GM23248 (cell line): ENCODE results near the gene LRRC1. TPM values are rescaled to one million over a fixed set of nuclear protein-coding genes. Genes with fewer than 3 reads are reported as not detected.

Experiments
- DNase-seq: peaks from one replicate; pipeline ENCODE4 v3.0.0-alpha.2; 2015
- H2AFZ ChIP-seq: fragments of 200-600 bp; sonication (generic); 2 replicates; pipeline ENCODE4 v1.6.1; 2016; ENCODE audit warnings: antibody characterized with exemption
- H3F3A ChIP-seq: fragments of 200-600 bp; sonication (generic); 2 replicates; pipeline ENCODE4 v1.6.1; 2016; ENCODE audit warnings: mild to moderate bottlenecking, antibody characterized with exemption, mixed run types; ENCODE audit not compliant: insufficient read depth
- H3K27ac ChIP-seq: fragments of 200-600 bp; sonication (generic); 2 replicates; pipeline ENCODE4 v1.5.1; 2016; ENCODE audit warnings: mild to moderate bottlenecking
- H3K27me3 ChIP-seq: fragments of 200-600 bp; sonication (generic); replicated peaks from 2 replicates; pipeline ENCODE4 v1.6.1; 2016; ENCODE audit warnings: mild to moderate bottlenecking; ENCODE audit not compliant: insufficient read depth
- H3K36me3 ChIP-seq: fragments of 200-600 bp; sonication (generic); 2 replicates; pipeline ENCODE4 v1.6.1; 2016; ENCODE audit warnings: low read depth, mild to moderate bottlenecking
- H3K4me1 ChIP-seq: fragments of 200-600 bp; sonication (generic); 2 replicates; pipeline ENCODE4 v1.6.1; 2016; ENCODE audit warnings: mild to moderate bottlenecking; ENCODE audit not compliant: insufficient read depth
- H3K4me2 ChIP-seq: fragments of 200-600 bp; sonication (generic); one replicate; pipeline ENCODE4 v1.6.1; 2016; ENCODE audit warnings: mild to moderate bottlenecking; ENCODE audit not compliant: unreplicated experiment
- H3K4me3 ChIP-seq: fragments of 200-600 bp; sonication (generic); 2 replicates; pipeline ENCODE4 v1.5.1; 2016; ENCODE audit warnings: mild to moderate bottlenecking
- H3K79me2 ChIP-seq: fragments of 200-600 bp; sonication (generic); 2 replicates; pipeline ENCODE4 v1.6.1; 2016; ENCODE audit warnings: mild to moderate bottlenecking; ENCODE audit not compliant: insufficient read depth
- H3K9ac ChIP-seq: fragments of 200-600 bp; sonication (generic); 2 replicates; pipeline ENCODE4 v1.6.1; 2016; ENCODE audit warnings: mild to moderate bottlenecking
- H3K9me2 ChIP-seq: fragments of 200-600 bp; sonication (generic); 2 replicates; pipeline ENCODE4 v1.6.1; 2016; ENCODE audit warnings: mixed run types, mild to moderate bottlenecking, moderate library complexity; ENCODE audit not compliant: insufficient read depth
- H3K9me3 ChIP-seq: fragments of 200-600 bp; sonication (generic); one replicate; pipeline ENCODE4 v1.6.1; 2017; ENCODE audit warnings: low read depth
- H4K20me1 ChIP-seq: fragments of 200-600 bp; sonication (generic); 2 replicates; pipeline ENCODE4 v1.6.0; 2016; ENCODE audit not compliant: insufficient read depth
- EZH2 ChIP-seq: fragments of 200-600 bp; sonication (generic); IDR thresholded peaks from 2 replicates; pipeline ENCODE4 v1.6.1; 2018; ENCODE audit warnings: antibody characterized with exemption, mild to moderate bottlenecking; ENCODE audit not compliant: insufficient read depth, poor library complexity, severe bottlenecking
- EZH2phosphoT487 ChIP-seq: fragments of 200-600 bp; sonication (generic); IDR thresholded peaks from 2 replicates; pipeline ENCODE4 v1.6.1; 2018; ENCODE audit warnings: antibody characterized with exemption, moderate library complexity, mild to moderate bottlenecking, low read depth; ENCODE audit not compliant: insufficient read depth
- WGBS, 2 experiments: methylation state at CpG; one replicate each; pipeline ENCODE4 v1.1.6; 2015 to 2017; ENCODE audit warnings: low lambda C conversion rate in 2 of 2, low coverage in 1 of 2; ENCODE audit errors: missing lambda C conversion rate in 2 of 2; 5-methylcytosine and 5-hydroxymethylcytosine counted together
- in situ Hi-C: fragments of 300-500 bp; cut with MboI; formaldehyde crosslinking; loops from 2 replicates; pipeline ENCODE4 v1.15.0; 2020
- polyA plus RNA-seq: library from polyadenylated mRNA; unstranded; fragments of >200 nt; fragmentation: Nextera tagmentation; extraction: Ambion mirVana; gene quantifications from 2 replicates; pipeline ENCODE4 v1.2.1, GENCODE V29; 2016
- total RNA-seq: library from RNA; depleted of rRNA; stranded (reverse); fragments of >200 nt; shearing (Covaris generic); gene quantifications from 2 replicates; pipeline ENCODE4 v1.2.3, GENCODE V29; 2014

LRRC1 gene
- total and polyA plus RNA-seq, 2 experiments from 2014 or later, result 3.6 to 5.6 TPM

- Histone ChIP-seq H3K9ac (no peak overlapping the region), H3K27ac (no peak overlapping the region), H3K9me3 (no peaks in the 10 kb centered on the region), H3K4me1 (no peaks in the 10 kb centered on the region), H3K9me2 (no peaks in the 10 kb centered on the region), H2AFZ (no peak overlapping the region), H3K27me3 (no peaks in the 10 kb centered on the region), H3K4me3 (no peak overlapping the region), H3K4me2 (no peak overlapping the region), H3K79me2 (no peaks in the 10 kb centered on the region), H3K36me3 (no peaks in the 10 kb centered on the region), H4K20me1 (no peaks in the 10 kb centered on the region), H3F3A (no peaks in the 10 kb centered on the region)
- in situ Hi-C loops, result no loop called here
- no peak for TF ChIP-seq EZH2phosphoT487
- no peak for TF ChIP-seq EZH2
- peak; percentile 20 for DNase-seq
- 55 to 58% methylated on average over 1 of the region's 1 CpG for WGBS, 2 experiments
Measured at GRCh38 chr6:53761036-53761435, 33.8 kb upstream of the LRRC1 start.

- WGBS, 2 experiments, result 76 to 91% methylated on average over 3 of the region's 3 CpGs
Measured at GRCh38 chr6:53765270-53765669, 29.5 kb upstream of the LRRC1 start.

GRCh38 chr6:53766930-53767329 lies 27.9 kb upstream of the LRRC1 start:
- Histone ChIP-seq H2AFZ (no peak overlapping the region), H3K9me2 (no peaks in the 10 kb centered on the region), H3K4me3 (no peak overlapping the region), H3K27ac (no peak overlapping the region), H3F3A (0 out of 2 replicates have a peak, but pooled peaks cover 3% of the 10 kb centered on the region), H3K36me3 (no peaks in the 10 kb centered on the region), H3K79me2 (no peaks in the 10 kb centered on the region), H3K4me1 (peaks cover 4% of the 10 kb centered on the region; the same call in 1 of the 2 replicates), H4K20me1 (no peaks in the 10 kb centered on the region), H3K27me3 (no peaks in the 10 kb centered on the region), H3K4me2 (no peak overlapping the region), H3K9me3 (no peaks in the 10 kb centered on the region), H3K9ac (no peak overlapping the region)
- in situ Hi-C loops, result no loop called here
- TF ChIP-seq EZH2phosphoT487, result no peak
- no peak for TF ChIP-seq EZH2
- DNase-seq, result no peak

More at GRCh38 chr6:53765270-53765669, 29.5 kb upstream of the LRRC1 start:
- H3K4me3 ChIP-seq, result no peak overlapping the region
- H3K9me3 ChIP-seq, result no peaks in the 10 kb centered on the region
- no peaks in the 10 kb centered on the region for H3F3A ChIP-seq
- no peak for TF ChIP-seq EZH2phosphoT487
- TF ChIP-seq EZH2, result no peak
- in situ Hi-C loops, result no loop called here
- no peaks in the 10 kb centered on the region for H3K36me3 ChIP-seq
- no peaks in the 10 kb centered on the region for H3K79me2 ChIP-seq
- H4K20me1 ChIP-seq, result no peaks in the 10 kb centered on the region
- no peak overlapping the region for H3K9ac ChIP-seq
- no peak overlapping the region for H2AFZ ChIP-seq
- no peak for DNase-seq
- no peak overlapping the region for H3K4me2 ChIP-seq
- H3K27me3 ChIP-seq, result no peaks in the 10 kb centered on the region
- no peak overlapping the region for H3K27ac ChIP-seq
- peaks cover 4% of the 10 kb centered on the region; the same call in 1 of the 2 replicates for H3K4me1 ChIP-seq
- H3K9me2 ChIP-seq, result no peaks in the 10 kb centered on the region

GRCh38 chr6:53767941-53768340 lies 26.9 kb upstream of the LRRC1 start:
- in situ Hi-C loops, result no loop called here
- Histone ChIP-seq H3K9me3 (no peaks in the 10 kb centered on the region), H3K36me3 (no peaks in the 10 kb centered on the region), H3K27ac (no peak overlapping the region), H3K9me2 (no peaks in the 10 kb centered on the region), H3K4me3 (no peak overlapping the region), H3K4me2 (no peak overlapping the region), H3K9ac (no peak overlapping the region), H2AFZ (no peak overlapping the region), H3F3A (0 out of 2 replicates have a peak, but pooled peaks cover 3% of the 10 kb centered on the region), H3K4me1 (peaks cover 4% of the 10 kb centered on the region; the same call in 1 of the 2 replicates), H4K20me1 (no peaks in the 10 kb centered on the region), H3K27me3 (no peaks in the 10 kb centered on the region), H3K79me2 (no peaks in the 10 kb centered on the region)
- TF ChIP-seq EZH2phosphoT487 (no peak), EZH2 (no peak)
- 68% methylated on average over 4 of the region's 4 CpGs for WGBS, 2 experiments
- DNase-seq, result no peak

GRCh38 chr6:53768636-53769035 lies 26.2 kb upstream of the LRRC1 start:
- no peak overlapping the region for H3K27ac ChIP-seq
- no peak overlapping the region for H3K4me3 ChIP-seq
- no peaks in the 10 kb centered on the region for H3K79me2 ChIP-seq
- H2AFZ ChIP-seq, result no peak overlapping the region
- 77 to 83% methylated on average over 2 of the region's 2 CpGs for WGBS, 2 experiments
- TF ChIP-seq EZH2 (no peak), EZH2phosphoT487 (no peak)
- DNase-seq, result peak; percentile 35
- peaks cover 4% of the 10 kb centered on the region; the same call in 1 of the 2 replicates for H3K4me1 ChIP-seq
- 0 out of 2 replicates have a peak, but pooled peaks cover 3% of the 10 kb centered on the region for H3F3A ChIP-seq
- no peaks in the 10 kb centered on the region for H3K9me3 ChIP-seq
- no peaks in the 10 kb centered on the region for H3K27me3 ChIP-seq
- H3K4me2 ChIP-seq, result no peak overlapping the region
- no peak overlapping the region for H3K9ac ChIP-seq
- H3K9me2 ChIP-seq, result no peaks in the 10 kb centered on the region
- H3K36me3 ChIP-seq, result no peaks in the 10 kb centered on the region
- in situ Hi-C loops, result no loop called here
- H4K20me1 ChIP-seq, result no peaks in the 10 kb centered on the region
